ENCODE data around the gene BABAM2. TPM values are rescaled to one million over a fixed set of nuclear protein-coding genes. Genes with fewer than 3 reads are reported as not detected.

BABAM2 gene
- total RNA-seq, 4 donors from 2014 or later = 23.7 to 41.1 (median 27.9) TPM

DNA sequence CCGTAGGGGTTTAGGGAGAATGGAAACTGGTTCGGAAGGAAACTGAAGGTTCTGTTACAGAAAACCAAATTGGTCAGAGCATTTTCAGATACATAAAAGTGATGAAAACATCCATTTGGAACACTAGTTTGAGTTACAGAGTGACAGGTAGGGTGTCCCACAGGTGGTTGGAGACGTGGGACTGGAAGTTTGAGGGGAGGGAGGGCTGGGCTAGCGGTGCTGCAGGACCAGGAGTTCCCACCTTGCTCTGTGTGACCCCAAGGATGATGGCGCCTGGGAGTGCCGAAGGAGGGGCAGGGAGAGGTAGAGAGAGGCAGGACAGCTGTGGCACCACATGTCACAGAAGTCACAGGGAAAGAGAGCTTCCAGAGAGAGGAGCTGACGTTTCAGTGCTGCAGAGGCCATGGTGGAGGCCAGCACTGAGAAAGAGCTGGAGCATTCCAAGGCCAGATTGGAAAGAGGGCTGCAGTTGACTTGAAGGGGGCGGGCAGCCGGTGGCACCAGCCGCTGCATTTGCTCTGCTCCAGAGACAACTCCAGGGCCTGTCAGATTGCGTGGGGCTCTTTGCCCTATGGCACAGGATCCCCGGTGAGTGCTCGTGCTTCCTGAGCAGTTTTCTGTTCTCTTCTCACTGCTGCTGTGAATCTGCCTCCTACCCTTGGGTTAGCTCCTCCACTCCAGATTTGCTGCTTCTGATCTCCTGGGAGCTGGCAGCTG is 445.9 kb downstream of the BABAM2 start:
- DNase-seq (ENCODE audit: low spot score in 2 of 2) = peak; percentile 34 to 46
- Histone ChIP-seq H3K4me1 (peaks cover 60% of the 10 kb centered on the region), H3K4me3 (no peak overlapping the region), H3K9me3 (no peaks in the 10 kb centered on the region), H3K27me3 (no peaks in the 10 kb centered on the region), H3K36me3 (no peaks in the 10 kb centered on the region), H3K27ac (no peak overlapping the region)
- WGBS = 87% methylated on average over 13 of the region's 13 CpGs
- no peak for TF ChIP-seq POLR2AphosphoS5 (IDR thresholded peaks at IDR 0.05)
- TF ChIP-seq POLR2A (IDR thresholded peaks at IDR 0.05) = no peak
- TF ChIP-seq, protein P1, sequence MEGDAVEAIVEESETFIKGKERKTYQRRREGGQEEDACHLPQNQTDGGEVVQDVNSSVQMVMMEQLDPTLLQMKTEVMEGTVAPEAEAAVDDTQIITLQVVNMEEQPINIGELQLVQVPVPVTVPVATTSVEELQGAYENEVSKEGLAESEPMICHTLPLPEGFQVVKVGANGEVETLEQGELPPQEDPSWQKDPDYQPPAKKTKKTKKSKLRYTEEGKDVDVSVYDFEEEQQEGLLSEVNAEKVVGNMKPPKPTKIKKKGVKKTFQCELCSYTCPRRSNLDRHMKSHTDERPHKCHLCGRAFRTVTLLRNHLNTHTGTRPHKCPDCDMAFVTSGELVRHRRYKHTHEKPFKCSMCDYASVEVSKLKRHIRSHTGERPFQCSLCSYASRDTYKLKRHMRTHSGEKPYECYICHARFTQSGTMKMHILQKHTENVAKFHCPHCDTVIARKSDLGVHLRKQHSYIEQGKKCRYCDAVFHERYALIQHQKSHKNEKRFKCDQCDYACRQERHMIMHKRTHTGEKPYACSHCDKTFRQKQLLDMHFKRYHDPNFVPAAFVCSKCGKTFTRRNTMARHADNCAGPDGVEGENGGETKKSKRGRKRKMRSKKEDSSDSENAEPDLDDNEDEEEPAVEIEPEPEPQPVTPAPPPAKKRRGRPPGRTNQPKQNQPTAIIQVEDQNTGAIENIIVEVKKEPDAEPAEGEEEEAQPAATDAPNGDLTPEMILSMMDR (IDR thresholded peaks at IDR 0.05) = no peak
- no peak for TF ChIP-seq EP300 (IDR thresholded peaks at IDR 0.05)

DNA sequence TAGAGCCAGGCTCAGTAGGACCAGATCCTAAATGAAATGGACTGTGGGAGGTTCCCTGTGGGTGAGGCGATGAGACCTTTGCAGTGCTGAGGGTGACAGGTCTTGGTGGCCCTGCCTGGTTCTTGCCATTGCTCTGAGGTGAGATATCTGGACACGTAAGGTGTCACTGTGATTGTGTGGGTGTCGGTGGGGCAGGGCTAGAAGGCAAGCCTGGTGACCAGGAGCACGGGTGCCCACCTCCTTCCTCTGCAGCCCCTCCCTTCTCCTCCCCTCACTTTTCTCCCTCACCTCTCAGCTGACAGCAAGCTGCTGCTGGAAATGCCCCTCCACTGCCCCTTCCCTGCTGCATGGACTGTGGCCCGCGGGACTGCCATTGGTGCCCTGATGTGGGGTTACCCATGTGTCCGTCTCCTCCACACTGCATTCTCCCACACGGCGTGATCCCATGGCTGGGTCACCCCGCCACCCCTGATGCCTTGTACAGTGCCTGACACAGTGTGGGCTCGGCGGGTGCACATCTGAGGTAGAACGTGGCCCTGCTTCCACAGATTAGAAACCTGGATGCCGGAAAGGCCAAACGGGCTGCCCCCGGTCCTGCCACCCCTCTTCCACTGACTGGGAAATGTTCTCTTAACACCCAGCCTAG is 446.6 kb downstream of the BABAM2 start:
- TF ChIP-seq POLR2AphosphoS5 (IDR thresholded peaks at IDR 0.05) (no peak), POLR2A (IDR thresholded peaks at IDR 0.05) (no peak), EP300 (IDR thresholded peaks at IDR 0.05) (no peak)
- TF ChIP-seq, protein P1 (IDR thresholded peaks at IDR 0.05) = no peak
- 94% methylated on average over 16 of the region's 16 CpGs for WGBS
- H3K9me3 ChIP-seq = no peaks in the 10 kb centered on the region
- H3K4me1 ChIP-seq = peaks cover 63% of the 10 kb centered on the region
- peak in 1 of 2 donors; percentile 63 for DNase-seq (ENCODE audit: low spot score in 2 of 2)
- no peaks in the 10 kb centered on the region for H3K27me3 ChIP-seq
- no peak overlapping the region for H3K4me3 ChIP-seq
- no peaks in the 10 kb centered on the region for H3K36me3 ChIP-seq
- no peak overlapping the region for H3K27ac ChIP-seq

DNA sequence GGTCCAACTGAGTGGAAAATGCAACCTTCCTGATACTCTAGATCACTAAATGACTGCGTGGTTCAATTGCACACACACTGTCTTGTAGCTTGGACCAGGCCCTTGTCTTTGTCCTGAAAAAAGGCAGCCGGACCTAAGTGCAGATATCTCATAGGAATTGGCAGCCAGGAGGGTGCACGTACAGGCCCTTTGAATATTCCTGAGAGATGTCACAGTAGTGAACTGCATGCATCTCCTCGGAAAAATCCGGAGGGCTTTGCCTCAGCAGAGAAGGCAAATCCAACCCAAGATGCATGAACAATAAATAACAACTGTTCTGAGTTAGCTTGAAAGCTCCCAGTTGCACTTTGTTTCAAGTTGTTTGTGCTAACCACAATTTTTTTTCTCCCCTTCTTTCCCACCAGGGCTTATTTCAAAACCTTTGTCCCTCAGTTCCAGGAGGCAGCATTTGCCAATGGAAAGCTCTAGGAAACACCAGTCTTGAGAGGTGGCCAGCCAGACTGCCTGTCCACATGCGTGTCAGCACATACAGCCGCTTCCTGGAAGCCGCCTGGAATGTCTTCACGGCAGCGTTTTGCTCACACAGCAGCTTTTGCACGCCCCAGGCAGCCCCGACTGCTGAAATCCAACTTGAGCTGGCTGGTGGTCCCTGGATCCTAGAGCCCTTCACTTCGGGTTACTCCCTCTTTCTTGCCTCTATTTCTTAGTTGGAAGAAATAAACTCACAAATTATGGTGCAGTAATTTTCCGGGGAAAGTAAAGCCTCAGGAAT is 447.7 kb downstream of the BABAM2 start:
- H3K27ac ChIP-seq = no peak overlapping the region
- no peaks in the 10 kb centered on the region for H3K36me3 ChIP-seq
- H3K4me3 ChIP-seq = no peak overlapping the region
- peaks cover 68% of the 10 kb centered on the region for H3K4me1 ChIP-seq
- TF ChIP-seq POLR2AphosphoS5 (IDR thresholded peaks at IDR 0.05) = peak; percentile 30 to 77 (median 67)
- TF ChIP-seq EP300 (IDR thresholded peaks at IDR 0.05) = no peak
- TF ChIP-seq POLR2A (IDR thresholded peaks at IDR 0.05) = no peak
- TF ChIP-seq, protein P1 (IDR thresholded peaks at IDR 0.05) = no peak
- H3K9me3 ChIP-seq = no peaks in the 10 kb centered on the region
- DNase-seq (ENCODE audit: low spot score in 2 of 2) = peak; percentile 89 to 92
- WGBS = 25% methylated on average over 14 of the region's 14 CpGs
- H3K27me3 ChIP-seq = no peaks in the 10 kb centered on the region

DNA sequence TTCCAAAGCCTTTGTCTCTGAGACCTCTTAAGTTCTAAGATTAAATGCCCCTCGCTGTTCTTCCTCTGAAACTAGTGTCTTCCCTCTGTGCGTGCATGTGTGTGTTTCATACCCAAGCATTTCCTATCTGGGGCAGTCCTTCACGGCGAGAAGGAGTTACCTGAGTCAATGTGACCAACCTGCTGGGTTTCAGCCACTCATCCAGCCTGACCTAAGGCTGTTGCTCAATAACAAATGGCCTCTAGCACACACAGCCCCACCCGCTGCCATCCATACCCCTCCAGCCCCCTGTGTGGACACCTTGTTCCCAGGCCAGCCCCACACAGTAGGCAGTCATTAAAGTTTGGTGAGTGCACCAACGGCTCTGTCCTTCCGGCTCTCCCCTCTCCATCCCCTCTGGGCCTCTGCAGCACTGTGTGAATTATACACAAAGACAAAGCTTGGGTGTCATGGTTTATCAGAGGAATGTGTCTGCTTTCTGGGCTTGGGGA is 448.3 kb downstream of the BABAM2 start:
- no peak overlapping the region for H3K27ac ChIP-seq
- H3K4me1 ChIP-seq = peaks cover 67% of the 10 kb centered on the region
- no peak for DNase-seq (ENCODE audit: low spot score in 2 of 2)
- H3K27me3 ChIP-seq = no peaks in the 10 kb centered on the region
- H3K4me3 ChIP-seq = no peak overlapping the region
- H3K9me3 ChIP-seq = no peaks in the 10 kb centered on the region
- TF ChIP-seq EP300 (IDR thresholded peaks at IDR 0.05) (no peak), POLR2AphosphoS5 (IDR thresholded peaks at IDR 0.05) (no peak), POLR2A (IDR thresholded peaks at IDR 0.05) (no peak)
- TF ChIP-seq, protein P1 (IDR thresholded peaks at IDR 0.05) = no peak
- no peaks in the 10 kb centered on the region for H3K36me3 ChIP-seq
- WGBS = 73% methylated on average over 7 of the region's 7 CpGs
